ENCODE measurements around the gene CTBP2. TPM values are rescaled to one million over a fixed set of nuclear protein-coding genes. Genes with fewer than 3 reads are reported as not detected.

The CTBP2 gene
- total and polyA plus RNA-seq, 8 donors = 21.3 to 169 (median 61.6) TPM

- H3K27ac ChIP-seq = peak overlapping the region in 4 of 5 donors; percentile 11 to 48 (median 38)
- WGBS, 5 donors = 35 to 46% (median 41%) methylated on average over 7 of the region's 7 CpGs
Observed at GRCh38 chr10:125029584-125030242, 130.7 kb downstream of the CTBP2 start.

GRCh38 chr10:125027871-125028869, 132.2 kb downstream of the CTBP2 start:
- DNase-seq = no peak
- peaks cover 55 to 88% (median 63%) of the 10 kb centered on the region in 4 donors for H3K4me1 ChIP-seq
- intact Hi-C loops (cut with DNase I; ENCODE audit: low total_unique reads) = no loop called here
- TF ChIP-seq EP300 (IDR thresholded peaks at IDR 0.05) (no peak), POLR2AphosphoS5 (IDR thresholded peaks at IDR 0.05) (no peak), POLR2A (IDR thresholded peaks at IDR 0.05) (no peak)
- TF ChIP-seq, protein P1, sequence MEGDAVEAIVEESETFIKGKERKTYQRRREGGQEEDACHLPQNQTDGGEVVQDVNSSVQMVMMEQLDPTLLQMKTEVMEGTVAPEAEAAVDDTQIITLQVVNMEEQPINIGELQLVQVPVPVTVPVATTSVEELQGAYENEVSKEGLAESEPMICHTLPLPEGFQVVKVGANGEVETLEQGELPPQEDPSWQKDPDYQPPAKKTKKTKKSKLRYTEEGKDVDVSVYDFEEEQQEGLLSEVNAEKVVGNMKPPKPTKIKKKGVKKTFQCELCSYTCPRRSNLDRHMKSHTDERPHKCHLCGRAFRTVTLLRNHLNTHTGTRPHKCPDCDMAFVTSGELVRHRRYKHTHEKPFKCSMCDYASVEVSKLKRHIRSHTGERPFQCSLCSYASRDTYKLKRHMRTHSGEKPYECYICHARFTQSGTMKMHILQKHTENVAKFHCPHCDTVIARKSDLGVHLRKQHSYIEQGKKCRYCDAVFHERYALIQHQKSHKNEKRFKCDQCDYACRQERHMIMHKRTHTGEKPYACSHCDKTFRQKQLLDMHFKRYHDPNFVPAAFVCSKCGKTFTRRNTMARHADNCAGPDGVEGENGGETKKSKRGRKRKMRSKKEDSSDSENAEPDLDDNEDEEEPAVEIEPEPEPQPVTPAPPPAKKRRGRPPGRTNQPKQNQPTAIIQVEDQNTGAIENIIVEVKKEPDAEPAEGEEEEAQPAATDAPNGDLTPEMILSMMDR (IDR thresholded peaks at IDR 0.05) = no peak
- H3K27ac ChIP-seq = peak overlapping the region in 2 of 5 donors; percentile 9 to 11
- no peaks in the 10 kb centered on the region for H3K27me3 ChIP-seq
- no peaks in the 10 kb centered on the region for H3K9me3 ChIP-seq
- H3K4me3 ChIP-seq = no peak overlapping the region
- 62 to 72% (median 68%) methylated on average over 17 of the region's 17 CpGs for WGBS, 5 donors
- peaks cover 12 to 30% (median 25%) of the 10 kb centered on the region in 4 donors for H3K36me3 ChIP-seq

More at GRCh38 chr10:125029584-125030242, 130.7 kb downstream of the CTBP2 start:
- peak in 1 of 2 donors; percentile 60 for DNase-seq
- H3K9me3 ChIP-seq = no peaks in the 10 kb centered on the region
- peaks cover 40 to 83% (median 53%) of the 10 kb centered on the region in 4 donors for H3K4me1 ChIP-seq
- TF ChIP-seq, protein P1 (IDR thresholded peaks at IDR 0.05) = no peak
- TF ChIP-seq POLR2A (IDR thresholded peaks at IDR 0.05) (no peak), POLR2AphosphoS5 (IDR thresholded peaks at IDR 0.05) (peak in 2 of 3 donors; percentile 3 to 14), EP300 (IDR thresholded peaks at IDR 0.05) (no peak)
- H3K27me3 ChIP-seq = no peaks in the 10 kb centered on the region
- peaks cover 12 to 39% (median 30%) of the 10 kb centered on the region in 4 donors for H3K36me3 ChIP-seq
- intact Hi-C loops (cut with DNase I; ENCODE audit: low total_unique reads) = no loop called here
- no peak overlapping the region for H3K4me3 ChIP-seq

DNA sequence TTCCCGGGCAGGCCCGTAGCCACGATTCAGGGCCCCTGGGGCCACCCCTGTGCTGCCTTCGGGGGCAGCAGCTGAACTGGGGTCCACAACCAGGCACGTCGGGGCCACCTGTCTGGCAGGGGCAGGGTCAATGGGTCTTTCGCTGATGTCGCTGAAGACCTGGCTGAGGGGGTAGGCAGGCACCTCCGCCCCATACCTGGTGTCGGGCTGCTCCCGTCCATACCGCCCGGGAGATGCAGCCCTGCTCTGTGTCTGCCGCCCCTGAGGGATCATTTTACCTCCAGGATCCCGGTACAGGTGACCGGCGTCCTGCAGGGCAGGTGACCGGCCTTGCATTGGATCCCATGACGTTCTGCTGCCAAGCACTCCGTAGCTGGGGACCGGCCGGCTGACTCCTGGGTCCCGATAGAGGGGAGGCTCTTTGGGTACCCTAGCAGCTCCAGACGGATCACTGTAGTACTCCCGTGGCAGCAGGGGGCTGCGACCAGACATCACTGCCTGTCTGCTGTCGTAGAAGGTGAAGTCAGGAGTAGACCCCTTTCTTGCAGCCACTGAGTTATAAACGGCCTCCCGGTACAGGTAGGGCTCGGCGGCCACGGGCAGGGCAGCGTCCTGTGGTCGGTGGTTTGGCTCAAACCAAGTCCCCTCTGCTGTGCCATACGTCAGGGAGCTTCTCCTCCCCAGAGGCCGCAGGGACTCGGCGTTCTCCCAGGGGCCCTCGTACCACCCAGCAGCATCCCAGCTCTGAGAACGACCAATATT, 133.2 kb downstream of the CTBP2 start:
- DNase-seq = no peak
- Histone ChIP-seq H3K4me1 (peaks cover 64 to 89% (median 73%) of the 10 kb centered on the region in 4 donors), H3K9me3 (no peaks in the 10 kb centered on the region), H3K4me3 (no peak overlapping the region), H3K36me3 (peaks cover 12 to 22% (median 20%) of the 10 kb centered on the region in 4 donors), H3K27ac (no peak overlapping the region), H3K27me3 (no peaks in the 10 kb centered on the region)
- 82 to 94% (median 93%) methylated on average over 21 to 40 of the region's 40 CpGs for WGBS, 5 donors
- TF ChIP-seq POLR2AphosphoS5 (IDR thresholded peaks at IDR 0.05) = no peak
- TF ChIP-seq, protein P1 (IDR thresholded peaks at IDR 0.05) = no peak
- TF ChIP-seq POLR2A (IDR thresholded peaks at IDR 0.05) = no peak
- TF ChIP-seq EP300 (IDR thresholded peaks at IDR 0.05) = no peak
- intact Hi-C loops (cut with DNase I; ENCODE audit: low total_unique reads) = no loop called here

All from stomach (tissue), 9 donors.